NCI-H345 treated with DMSO at 0.1 percent for 48 hours (cell line): ENCODE results near the gene IFNL2.
"Not testable (repeated sequence)": the region's sequence is repeated elsewhere in the genome, so short reads cannot be mapped to it uniquely, and the experiment has no call there.

Experiments
- DNase-seq: peaks from one replicate; lab custom pipeline; 2025; ENCODE audit not compliant: unreplicated experiment; lab: John Stamatoyannopoulos, UW

The IFNL2 gene

DNA sequence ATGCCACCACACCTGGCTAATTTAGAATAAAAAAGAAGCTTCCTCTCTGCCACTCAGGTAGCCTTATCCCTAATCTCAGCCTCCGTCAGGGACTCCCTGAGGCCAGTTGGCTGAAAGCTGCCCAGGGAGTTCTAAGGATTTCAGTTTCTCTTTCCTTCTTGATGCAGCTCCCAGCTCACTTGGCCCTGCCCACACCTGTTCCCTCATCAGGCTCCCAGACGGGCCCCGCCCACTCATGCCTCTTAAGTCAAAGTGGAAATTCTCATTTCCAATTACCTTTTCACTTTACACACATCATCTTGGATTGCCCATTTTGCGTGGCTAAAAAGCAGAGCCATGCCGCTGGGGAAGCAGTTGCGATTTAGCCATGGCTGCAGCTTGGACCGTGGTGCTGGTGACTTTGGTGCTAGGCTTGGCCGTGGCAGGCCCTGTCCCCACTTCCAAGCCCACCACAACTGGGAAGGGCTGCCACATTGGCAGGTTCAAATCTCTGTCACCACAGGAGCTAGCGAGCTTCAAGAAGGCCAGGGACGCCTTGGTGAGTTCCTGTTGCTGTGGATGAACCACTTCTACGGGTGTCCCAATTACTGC lies 28.0 kb downstream of the IFNL2 start, which contains the start of gene IFNL1:
Gene IFNL1, plus strand, starts transcription at position 353 of the 591 bp plus-strand sequence. Its CDS starts 15 bp downstream, at position 368.
- DNase-seq: no peak

DNA sequence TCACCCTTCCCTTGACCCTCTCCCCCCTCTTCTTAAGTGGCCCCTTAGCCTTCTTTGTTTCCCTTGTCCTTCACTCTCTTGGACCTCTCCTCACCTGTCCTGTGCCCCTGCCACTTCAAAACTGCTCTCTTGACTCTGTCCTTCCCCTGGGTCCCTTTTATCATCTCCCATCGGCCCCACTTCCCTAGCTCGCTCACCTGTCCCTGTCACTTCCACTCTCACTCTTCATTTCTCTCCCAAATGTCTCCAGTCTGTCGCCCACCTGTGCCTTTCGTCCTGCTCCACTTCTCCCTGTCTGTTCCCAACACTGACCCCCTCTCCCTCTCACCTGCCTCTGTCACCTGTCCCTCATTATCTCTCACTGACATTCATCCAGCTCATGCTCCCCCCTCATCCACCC lies 28.7 kb downstream of the IFNL2 start:
- no peak for DNase-seq

DNA sequence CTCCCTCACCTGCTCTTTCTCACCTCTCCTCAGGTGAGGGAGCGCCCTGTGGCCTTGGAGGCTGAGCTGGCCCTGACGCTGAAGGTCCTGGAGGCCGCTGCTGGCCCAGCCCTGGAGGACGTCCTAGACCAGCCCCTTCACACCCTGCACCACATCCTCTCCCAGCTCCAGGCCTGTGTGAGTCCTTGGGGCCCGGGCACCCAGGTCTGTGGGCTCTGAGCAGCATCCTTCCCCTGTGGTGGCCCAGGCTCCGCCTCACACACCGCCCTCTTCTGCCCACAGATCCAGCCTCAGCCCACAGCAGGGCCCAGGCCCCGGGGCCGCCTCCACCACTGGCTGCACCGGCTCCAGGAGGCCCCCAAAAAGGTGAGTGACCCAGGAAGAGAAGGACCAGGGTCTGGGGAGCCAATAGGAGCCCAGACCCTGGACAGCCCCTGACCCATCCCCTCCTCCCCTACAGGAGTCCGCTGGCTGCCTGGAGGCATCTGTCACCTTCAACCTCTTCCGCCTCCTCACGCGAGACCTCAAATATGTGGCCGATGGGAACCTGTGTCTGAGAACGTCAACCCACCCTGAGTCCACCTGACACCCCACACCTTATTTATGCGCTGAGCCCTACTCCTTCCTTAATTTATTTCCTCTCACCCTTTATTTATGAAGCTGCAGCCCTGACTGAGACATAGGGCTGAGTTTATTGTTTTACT lies 29.9 kb downstream of the IFNL2 start:
- no peak for DNase-seq

GRCh38 chr19:39299404-39299803 lies 31.2 kb downstream of the IFNL2 start:
- no peak for DNase-seq

- DNase-seq: no peak
Measured at GRCh38 chr19:39299832-39300231, 31.6 kb downstream of the IFNL2 start.

DNA sequence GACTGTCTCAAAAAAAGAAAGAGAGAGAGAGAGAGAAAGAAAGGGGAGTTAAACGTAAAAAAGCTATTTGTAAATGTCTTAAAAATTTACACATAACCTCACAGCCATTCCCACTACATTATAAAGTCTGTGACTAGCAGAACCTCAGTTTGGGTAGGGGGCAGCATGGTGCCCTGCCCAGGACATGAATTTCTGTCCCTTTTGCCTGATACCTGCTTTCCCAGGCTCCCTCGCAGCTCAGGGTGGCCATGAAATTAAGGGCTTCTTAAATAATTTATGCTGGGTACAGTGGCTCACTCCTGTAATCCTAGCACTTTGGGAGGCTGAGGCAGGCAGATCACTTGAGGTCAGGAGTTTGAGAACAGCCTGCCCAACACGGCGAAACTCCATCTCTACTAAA lies 32.8 kb downstream of the IFNL2 start:
- DNase-seq: no peak

GRCh38 chr19:39301562-39301961 lies 33.4 kb downstream of the IFNL2 start:
- DNase-seq: no peak

DNA sequence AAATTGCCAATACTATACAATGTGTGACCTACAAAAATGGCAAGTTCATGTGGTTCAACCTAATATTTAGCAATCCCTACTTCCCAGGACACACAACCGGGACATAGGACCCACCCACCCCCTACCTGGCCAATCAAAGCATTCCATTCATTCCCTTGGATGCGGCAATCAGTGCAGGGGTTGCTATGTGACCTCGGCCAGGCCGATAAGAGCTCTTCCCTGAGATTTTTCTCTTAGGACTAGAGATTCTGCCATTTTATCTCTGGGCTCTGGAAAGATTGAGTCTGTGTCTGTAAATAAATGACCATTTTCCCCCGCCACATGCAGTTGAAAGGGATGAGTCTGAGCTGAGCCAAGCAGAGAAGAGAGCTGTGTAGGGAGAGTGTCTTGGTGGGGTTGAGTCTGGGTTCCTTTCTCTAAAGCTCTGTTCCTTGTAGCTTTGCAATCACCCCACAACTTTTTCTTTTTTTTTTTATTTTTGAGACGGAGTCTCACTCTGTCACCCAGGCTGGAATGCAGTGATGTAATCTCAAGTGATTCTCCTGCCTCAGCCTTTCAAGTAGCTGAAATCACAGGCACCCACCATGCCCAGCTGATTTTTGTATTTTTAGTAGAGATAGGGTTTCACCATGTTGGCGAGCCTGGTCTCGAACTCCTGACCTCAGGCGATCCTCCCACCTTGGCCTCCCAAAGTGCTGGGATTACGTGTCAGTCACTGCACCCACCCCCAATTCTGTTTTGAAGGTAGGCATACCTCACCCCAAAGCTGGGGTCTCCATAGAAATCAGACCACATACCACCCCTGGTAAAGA lies 35.4 kb downstream of the IFNL2 start:
- DNase-seq: no peak

DNA sequence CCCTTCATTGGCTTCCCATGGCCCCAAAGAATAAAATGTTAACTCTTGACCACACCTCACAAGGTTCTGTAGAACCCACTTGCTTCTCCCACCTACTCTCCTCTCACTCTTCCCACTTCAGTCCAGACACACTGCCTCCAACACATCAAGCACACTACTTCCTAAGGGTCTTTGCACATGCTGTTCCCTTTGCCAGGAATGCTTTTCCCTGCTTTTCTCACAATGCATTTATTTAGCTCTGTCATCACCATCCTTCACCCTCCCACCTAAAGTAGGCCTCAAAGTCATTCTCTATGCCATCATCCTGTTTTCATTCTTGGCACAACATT lies 36.0 kb downstream of the IFNL2 start:
- no peak for DNase-seq

- DNase-seq: no peak
Measured at GRCh38 chr19:39304701-39305571, 36.7 kb downstream of the IFNL2 start.

GRCh38 chr19:39306075-39306474 lies 37.9 kb downstream of the IFNL2 start:
- no peak for DNase-seq

DNA sequence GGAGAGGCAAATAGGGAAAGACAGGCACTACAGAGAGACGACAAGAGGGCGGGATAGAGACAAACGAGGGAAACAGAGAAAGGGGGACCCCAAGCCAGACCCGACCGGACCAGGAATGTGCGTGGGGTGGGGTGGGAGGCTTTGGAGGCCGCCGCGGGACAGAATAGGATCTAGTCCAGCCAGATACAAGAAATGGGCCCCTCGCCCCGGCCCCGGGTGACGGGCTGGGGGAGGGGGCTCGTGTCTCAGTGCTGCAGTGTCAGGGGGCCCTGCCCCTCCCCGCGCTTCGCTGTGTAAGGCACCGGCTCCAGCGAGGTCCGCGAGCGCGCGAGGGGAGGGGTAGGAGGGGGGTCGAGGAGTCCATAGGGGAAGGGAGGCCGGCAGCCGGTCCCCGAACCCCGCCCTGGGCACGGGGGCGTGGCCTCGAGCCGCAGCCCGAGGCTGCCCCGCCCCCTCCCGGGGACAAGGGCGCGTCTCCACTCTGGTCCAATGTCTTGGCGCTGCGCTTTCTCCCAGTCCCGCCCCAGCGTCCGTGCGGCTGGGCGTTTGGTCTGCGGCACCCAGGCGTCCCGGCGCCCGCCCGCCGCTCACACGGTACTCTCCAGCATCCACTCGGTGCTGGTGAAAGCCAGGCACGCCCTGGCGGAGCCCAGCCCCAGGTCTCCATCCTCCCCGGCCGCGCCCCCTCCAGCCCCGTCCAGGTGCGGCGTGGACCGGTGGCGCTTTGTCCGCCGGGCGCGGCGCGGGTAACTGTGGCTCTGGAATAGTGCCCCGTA lies 39.0 kb downstream of the IFNL2 start:
- peak; percentile 65 for DNase-seq

- no peak for DNase-seq
Measured at GRCh38 chr19:39307822-39308530, 39.8 kb downstream of the IFNL2 start.

DNA sequence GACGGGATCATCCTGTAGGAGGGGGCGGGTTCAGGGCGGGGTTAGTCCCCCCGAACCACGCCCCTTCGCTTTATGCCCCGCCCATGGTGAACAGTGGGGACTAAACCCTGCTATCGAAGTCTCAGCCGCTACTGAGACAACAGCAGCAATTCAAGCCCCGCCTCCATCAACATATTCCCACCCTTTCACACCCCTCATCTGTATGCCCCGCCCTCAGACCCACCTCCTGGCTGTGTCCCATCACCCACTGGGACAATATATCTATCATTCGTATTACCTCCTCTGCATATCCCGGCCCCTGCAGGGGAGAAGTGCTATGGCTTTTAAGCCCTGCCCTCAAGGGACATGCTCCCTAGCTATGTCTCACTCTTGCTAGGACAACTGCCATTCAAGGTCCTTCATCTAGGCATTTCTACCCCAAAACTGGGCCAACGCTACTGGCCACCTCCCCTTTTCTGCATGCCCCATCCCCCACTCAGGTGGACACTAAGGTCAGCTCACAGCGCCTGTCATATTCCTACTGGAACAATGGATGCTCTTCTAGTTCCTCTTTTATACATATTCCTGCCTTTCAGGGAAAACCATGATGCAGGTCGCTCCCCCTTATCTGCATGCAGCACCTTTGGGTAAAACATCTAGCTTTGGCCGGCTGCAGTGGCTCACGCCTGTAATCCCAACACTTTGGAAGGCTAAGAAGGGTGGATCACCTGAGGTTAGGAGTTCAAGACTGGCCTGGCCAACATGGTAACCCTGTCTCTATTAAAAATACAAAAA lies 40.5 kb downstream of the IFNL2 start:
- DNase-seq: no peak

- DNase-seq: not testable (repeated sequence)
Measured at GRCh38 chr19:39309305-39309670, 41.1 kb downstream of the IFNL2 start.

GRCh38 chr19:39310558-39311311 lies 42.5 kb downstream of the IFNL2 start:
- DNase-seq: no peak

- DNase-seq: no peak
Measured at GRCh38 chr19:39314016-39314728, 46.0 kb downstream of the IFNL2 start.

- no peak for DNase-seq
Measured at GRCh38 chr19:39315933-39316332, 47.7 kb downstream of the IFNL2 start.
